Loucy (cell line): ENCODE measurements around the gene ELAC1.

ENCODE experiments used
- EZH2phosphoT487 ChIP-seq: fragments of 200-600 bp; IDR thresholded peaks from 2 replicates; pipeline ENCODE4 v1.6.1; 2018; ENCODE audit warnings: antibody characterized with exemption, mild to moderate bottlenecking, moderate library complexity, borderline replicate concordance
- TF ChIP-seq, protein P1 (sequence below): fragments of 200-600 bp; sonication (generic); conservative IDR thresholded peaks from 2 replicates; pipeline ENCODE4 v1.5.1; 2014; ENCODE audit warnings: mild to moderate bottlenecking, antibody characterized with exemption, low read length

DNA sequence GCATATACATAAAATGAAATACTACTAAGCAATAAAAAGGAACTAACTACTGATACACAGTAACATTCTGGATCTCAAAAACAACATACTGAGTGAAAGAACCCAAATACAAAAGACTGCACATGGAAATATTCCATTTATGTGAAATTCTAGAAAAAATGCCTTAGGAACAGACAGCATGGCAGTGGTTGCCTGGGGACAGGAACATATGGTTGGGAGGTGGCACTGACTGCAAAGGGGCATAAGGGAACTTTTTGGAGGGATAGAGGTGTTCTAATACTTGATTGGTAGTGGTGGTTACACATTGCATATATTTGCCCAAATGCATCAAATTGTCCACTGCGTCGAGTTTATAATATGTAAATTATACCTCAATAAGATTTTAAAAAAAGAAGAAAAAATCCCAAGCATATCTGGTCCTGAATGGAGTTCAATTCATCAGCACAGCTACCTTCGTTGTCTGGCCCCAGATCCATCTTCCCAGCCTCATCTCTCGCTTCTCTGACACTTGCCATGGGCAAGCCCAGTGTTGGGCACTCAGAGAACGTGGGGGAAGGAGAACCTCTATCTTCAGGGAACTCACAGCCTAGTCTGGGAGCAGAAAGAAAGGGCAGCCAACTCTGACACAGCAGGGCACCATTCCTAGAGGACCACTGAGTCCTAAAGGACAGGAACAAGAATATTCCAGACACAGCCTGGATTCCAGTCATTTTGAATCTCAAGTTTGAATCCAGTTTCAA, 53.6 kb downstream of the ELAC1 start:
- TF ChIP-seq, protein P1, sequence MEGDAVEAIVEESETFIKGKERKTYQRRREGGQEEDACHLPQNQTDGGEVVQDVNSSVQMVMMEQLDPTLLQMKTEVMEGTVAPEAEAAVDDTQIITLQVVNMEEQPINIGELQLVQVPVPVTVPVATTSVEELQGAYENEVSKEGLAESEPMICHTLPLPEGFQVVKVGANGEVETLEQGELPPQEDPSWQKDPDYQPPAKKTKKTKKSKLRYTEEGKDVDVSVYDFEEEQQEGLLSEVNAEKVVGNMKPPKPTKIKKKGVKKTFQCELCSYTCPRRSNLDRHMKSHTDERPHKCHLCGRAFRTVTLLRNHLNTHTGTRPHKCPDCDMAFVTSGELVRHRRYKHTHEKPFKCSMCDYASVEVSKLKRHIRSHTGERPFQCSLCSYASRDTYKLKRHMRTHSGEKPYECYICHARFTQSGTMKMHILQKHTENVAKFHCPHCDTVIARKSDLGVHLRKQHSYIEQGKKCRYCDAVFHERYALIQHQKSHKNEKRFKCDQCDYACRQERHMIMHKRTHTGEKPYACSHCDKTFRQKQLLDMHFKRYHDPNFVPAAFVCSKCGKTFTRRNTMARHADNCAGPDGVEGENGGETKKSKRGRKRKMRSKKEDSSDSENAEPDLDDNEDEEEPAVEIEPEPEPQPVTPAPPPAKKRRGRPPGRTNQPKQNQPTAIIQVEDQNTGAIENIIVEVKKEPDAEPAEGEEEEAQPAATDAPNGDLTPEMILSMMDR = no peak
- TF ChIP-seq EZH2phosphoT487 = no peak
